HepG2 (cell line): ENCODE results near the gene ROBO3. TPM values are rescaled to one million over a fixed set of nuclear protein-coding genes. Genes with fewer than 3 reads are reported as not detected.

Experiments
- ATAC-seq: fragments of 200-7000 bp; cut with Tn5 transposase; 3 replicates; pipeline ENCODE4 v1.9.1; 2020; ENCODE audit warnings: mild to moderate bottlenecking, moderate library complexity
- BruUV-seq: library from RNA; stranded (reverse); fragments of 400-500 nt; replicated peaks from 2 replicates; lab custom pipeline; 2021; lab: Mats Ljungman, UMichigan
- CTCF ChIA-PET: fragments of 300-600 bp; formaldehyde crosslinking; extraction: SDS; loops from one replicate; lab custom pipeline; 2021; ENCODE audit warnings: low total read pairs, inconsistent platforms, low intra/inter-chr PET ratio; lab: Yijun Ruan, JAX
- POLR2A ChIA-PET: fragments of 350-600 bp; sonication (Branson Sonifier 250); formaldehyde crosslinking; loops from one replicate; lab custom pipeline; 2020; ENCODE audit warnings: antibody characterized with exemption, inconsistent platforms; lab: Yijun Ruan, JAX
- DNase-seq: peaks from one replicate; pipeline ENCODE4 v3.0.0-alpha.2; 2015; ENCODE audit warnings: low spot score
- FAIRE-seq: peaks from 3 replicates; lab custom pipeline; 2011; peaks lifted over from hg19 to GRCh38; lab: Jason Lieb, UNC
- H2AFZ ChIP-seq: one replicate; pipeline ENCODE4 v1.6.1; 2011; ENCODE audit warnings: low read length, inconsistent platforms
- H3K27ac ChIP-seq: fragments of 300-600 bp; 3 replicates; pipeline ENCODE4 v1.8.0; 2011; ENCODE audit warnings: mixed run types, mild to moderate bottlenecking, mixed read lengths, low read length, inconsistent platforms; ENCODE audit not compliant: insufficient read depth; ENCODE audit errors: extremely low read length
- H3K27me3 ChIP-seq, 2 experiments: fragments of 200-600 bp in 1 of 2; 2 replicates in 1 of 2; 3 replicates in 1 of 2; pipeline versions ENCODE4 v1.6.0 to v1.8.0; 2011; ENCODE audit warnings: low read length in 2 of 2, mild to moderate bottlenecking in 2 of 2, moderate library complexity in 2 of 2, inconsistent platforms in 1 of 2; ENCODE audit not compliant: insufficient read depth in 2 of 2, control insufficient read depth in 1 of 2
- H3K36me3 ChIP-seq, 2 experiments: fragments of 200-600 bp in 1 of 2; replicated peaks in 1 of 2; 2 replicates in 1 of 2; 3 replicates in 1 of 2; pipeline versions ENCODE4 v1.5.1 to v1.8.0; 2011; ENCODE audit warnings: low read length in 2 of 2, inconsistent platforms in 1 of 2; ENCODE audit not compliant: insufficient read depth in 2 of 2, control insufficient read depth in 1 of 2
- H3K4me1 ChIP-seq: 2 replicates; pipeline ENCODE4 v1.5.1; 2012; ENCODE audit warnings: low read length, inconsistent platforms; ENCODE audit not compliant: insufficient read depth
- H3K4me2 ChIP-seq: 2 replicates; pipeline ENCODE4 v1.6.0; 2011; ENCODE audit warnings: low read depth, low read length, inconsistent platforms
- H3K4me3 ChIP-seq, 3 experiments: fragments of 200-600 bp in 1 of 3; sonication (generic), shearing (Covaris generic) in 1 of 3; replicated peaks in 1 of 3; 2 replicates each; pipeline ENCODE4 v1.5.1; 2011 to 2016; ENCODE audit warnings: low read length in 3 of 3, inconsistent platforms in 2 of 3, low read depth in 2 of 3, mild to moderate bottlenecking in 2 of 3, control low read depth in 1 of 3, mixed read lengths in 1 of 3; ENCODE audit not compliant: insufficient read depth in 1 of 3
- H3K79me2 ChIP-seq: one replicate; pipeline ENCODE4 v1.6.1; 2011; ENCODE audit warnings: low read length, inconsistent platforms; ENCODE audit not compliant: insufficient read depth
- H3K9ac ChIP-seq: 2 replicates; pipeline ENCODE4 v1.6.0; 2011; ENCODE audit warnings: mild to moderate bottlenecking, low read depth, low read length, inconsistent platforms; ENCODE audit not compliant: insufficient read depth
- H3K9me3 ChIP-seq: 2 replicates; pipeline ENCODE4 v1.5.1; 2012; ENCODE audit warnings: mild to moderate bottlenecking, low read length
- H4K20me1 ChIP-seq: 2 replicates; pipeline ENCODE4 v1.6.0; 2011; ENCODE audit warnings: inconsistent platforms, mild to moderate bottlenecking, low read length, moderate library complexity; ENCODE audit not compliant: insufficient read depth
- FOXO4 ChIP-seq: sonication (generic); formaldehyde crosslinking; conservative IDR thresholded peaks from 2 replicates; pipeline ENCODE4 v1.8.1; 2023; ENCODE audit warnings: missing genetic modification reagents
- FUBP1 ChIP-seq: sonication (generic); formaldehyde crosslinking; IDR thresholded peaks from 2 replicates; pipeline ENCODE4 v1.5.1; 2020; ENCODE audit warnings: missing genetic modification reagents, mild to moderate bottlenecking, borderline replicate concordance
- HNRNPLL ChIP-seq: fragments of 200-400 bp; formaldehyde crosslinking; IDR thresholded peaks from 2 replicates; pipeline ENCODE4 v1.6.1; 2017; ENCODE audit warnings: mild to moderate bottlenecking, low read depth, low read length; ENCODE audit not compliant: poor library complexity, severe bottlenecking
- HOXD1 ChIP-seq: sonication (generic); formaldehyde crosslinking; IDR thresholded peaks from 2 replicates; pipeline ENCODE4 v1.5.0; 2020; ENCODE audit warnings: missing genetic modification reagents
- PBX3 ChIP-seq: sonication (generic); formaldehyde crosslinking; IDR thresholded peaks from 2 replicates; pipeline ENCODE4 v1.8.1; 2023; ENCODE audit warnings: missing genetic modification reagents, inconsistent platforms, borderline replicate concordance
- PHB2 ChIP-seq: fragments of 450-650 bp; IDR thresholded peaks from 2 replicates; pipeline ENCODE4 v1.6.1; 2018; ENCODE audit not compliant: partially characterized antibody
- SKIL ChIP-seq: sonication (generic); formaldehyde crosslinking; IDR thresholded peaks from 2 replicates; pipeline ENCODE4 v1.8.0; 2022; ENCODE audit warnings: missing genetic modification reagents, mild to moderate bottlenecking, moderate library complexity, borderline replicate concordance
- ZNF549 ChIP-seq: sonication (generic); formaldehyde crosslinking; IDR thresholded peaks from 2 replicates; pipeline ENCODE4 v1.5.0; 2020; ENCODE audit warnings: missing genetic modification reagents
- ZNF674 ChIP-seq: sonication (generic); formaldehyde crosslinking; IDR thresholded peaks from 2 replicates; pipeline ENCODE4 v1.5.0; 2020; ENCODE audit warnings: low read depth, mild to moderate bottlenecking, missing genetic modification reagents
- WGBS: methylation state at CpG from one replicate; pipeline ENCODE4 v1.1.6; 2017; ENCODE audit warnings: low lambda C conversion rate; 5-methylcytosine and 5-hydroxymethylcytosine counted together
- in situ Hi-C: cut with HindIII; loops from 2 replicates; pipeline ENCODE4 v1.10.0; 2017; ENCODE audit warnings: low pct_unique_long_range_greater_than_20kb; ENCODE audit not compliant: extremely low pct_ligation_motif_present
- intact Hi-C: fragments of 100-400 bp; cut with micrococcal nuclease; formaldehyde crosslinking; loops from one replicate; pipeline ENCODE4 v1.10.0; 2022; ENCODE audit not compliant: unreplicated experiment
- polyA plus RNA-seq, 8 experiments: library from polyadenylated mRNA; depleted of rRNA in 3 of 8; stranded (reverse) in 7 of 8; unstranded in 1 of 8; fragments of >200 nt; fragmentation: Illumina TruSeq in 4 of 8; extraction: Trizol in 4 of 8; gene quantifications; 2 replicates each; pipeline versions ENCODE4 v1.2.1 to v1.2.3, GENCODE V29; 2011 to 2016; ENCODE audit warnings: low read depth in 4 of 8, missing spikeins in 1 of 8, mixed read lengths in 1 of 8; ENCODE audit not compliant: insufficient read depth in 1 of 8
- total RNA-seq, 5 experiments: library from RNA; depleted of rRNA; stranded (reverse); fragments of >200 nt; fragmentation: Illumina TruSeq; extraction: Trizol; gene quantifications; 2 replicates each; pipeline ENCODE4 v1.2.3, GENCODE V29; 2016; ENCODE audit warnings: low read depth in 1 of 5

ROBO3 gene
- total and polyA plus RNA-seq, 2 of the 13 experiments (the other 11 are each of a cell fraction or from before 2014, with no cell fraction given): 0.07 to 2.4 TPM

DNA sequence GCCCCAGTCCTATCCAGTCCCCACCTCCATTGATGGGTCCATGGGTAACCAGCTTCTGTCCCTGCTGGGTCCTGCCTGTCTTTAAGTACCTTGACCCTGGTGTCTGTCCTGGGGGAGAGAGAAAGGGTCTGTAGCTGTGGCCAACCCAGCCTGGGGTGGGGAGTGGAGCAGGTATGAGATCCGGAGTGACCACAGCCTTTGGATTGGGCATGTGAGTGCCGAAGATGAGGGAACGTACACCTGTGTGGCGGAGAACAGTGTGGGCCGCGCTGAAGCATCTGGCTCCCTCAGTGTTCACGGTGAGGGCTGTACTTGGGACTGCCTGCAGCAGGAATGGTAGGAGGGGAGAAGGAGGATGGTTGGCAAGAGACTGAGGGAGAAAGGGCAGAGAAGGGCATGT is 5.2 kb downstream of the ROBO3 start (continued):
- TF ChIP-seq ZNF674: no peak

DNA sequence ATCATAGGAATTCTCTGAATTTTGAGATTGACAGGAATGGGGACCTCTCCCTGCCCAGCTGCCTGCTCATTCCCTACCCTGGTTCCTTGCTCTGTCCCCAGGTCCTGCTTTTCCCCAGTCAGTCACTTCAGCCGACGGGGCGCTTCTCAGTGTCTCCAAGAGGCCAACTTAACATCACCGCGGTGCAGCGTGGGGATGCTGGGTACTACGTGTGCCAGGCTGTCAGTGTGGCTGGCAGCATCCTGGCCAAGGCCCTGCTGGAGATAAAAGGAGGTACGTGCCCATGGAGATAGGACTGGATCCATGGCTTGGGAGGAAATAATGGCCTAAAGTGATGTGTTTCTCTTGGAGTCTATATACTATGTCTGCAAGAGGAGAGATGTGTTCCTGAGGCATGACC is 7.0 kb downstream of the ROBO3 start:
- DNase-seq: no peak
- no TSS peak for BruUV-seq
- H2AFZ ChIP-seq: no peak overlapping the region
- CTCF ChIA-PET: no interaction called here
- POLR2A ChIA-PET: no interaction called here
- no peaks in the 10 kb centered on the region for H3K79me2 ChIP-seq
- in situ Hi-C loops: no loop called here
- H3K9me3 ChIP-seq: no peaks in the 10 kb centered on the region
- no peak for ATAC-seq
- no peak for TF ChIP-seq FUBP1 (CRISPR knock-in tag)
- TF ChIP-seq FOXO4 (CRISPR knock-in tag): no peak
- TF ChIP-seq SKIL (CRISPR knock-in tag): no peak
- TF ChIP-seq ZNF549: no peak
- TF ChIP-seq PHB2: no peak
- no peak for TF ChIP-seq HOXD1 (CRISPR knock-in tag)
- TF ChIP-seq HNRNPLL: no peak
- no peak for TF ChIP-seq PBX3 (CRISPR knock-in tag)
- intact Hi-C loops: no loop called here
- H3K9ac ChIP-seq: no peak overlapping the region
- no peak overlapping the region for H3K27ac ChIP-seq
- H3K27me3 ChIP-seq: peaks cover 5 to 70% of the 10 kb centered on the region in 2 experiments; a peak in 4 of 5 replicates
- H3K4me1 ChIP-seq: peaks cover 30% of the 10 kb centered on the region
- no peak overlapping the region for H3K4me2 ChIP-seq
- no peaks in the 10 kb centered on the region for H3K36me3 ChIP-seq
- no peak overlapping the region for H3K4me3 ChIP-seq
- no peaks in the 10 kb centered on the region for H4K20me1 ChIP-seq
- FAIRE-seq: no peak
- WGBS: 45% methylated on average over 8 of the region's 8 CpGs
